Measurements from ENCODE around the gene MAD1L1.

Gene MAD1L1

GRCh38 chr7:2130096-2130375, 102.7 kb downstream of the MAD1L1 start:
- DNase-seq = no peak

GRCh38 chr7:2129323-2130095, 103.2 kb downstream of the MAD1L1 start:
- no peak for DNase-seq

- no peak for DNase-seq
These were observed 104.0 kb downstream of the MAD1L1 start for GRCh38 chr7:2128601-2129322.

GRCh38 chr7:2126621-2127020, 106.1 kb downstream of the MAD1L1 start:
- no peak for DNase-seq

- no peak for DNase-seq
These were observed 106.8 kb downstream of the MAD1L1 start for GRCh38 chr7:2125931-2126330.

- no peak for DNase-seq
These were observed 108.0 kb downstream of the MAD1L1 start for GRCh38 chr7:2124604-2125345.

- DNase-seq = no peak
These were observed 108.8 kb downstream of the MAD1L1 start for GRCh38 chr7:2123916-2124315.

GRCh38 chr7:2123360-2123759, 109.4 kb downstream of the MAD1L1 start:
- DNase-seq = no peak

GRCh38 chr7:2122651-2123050, 110.1 kb downstream of the MAD1L1 start:
- DNase-seq = no peak

GRCh38 chr7:2120841-2121830, 111.6 kb downstream of the MAD1L1 start:
- no peak for DNase-seq

GRCh38 chr7:2120251-2120660, 112.5 kb downstream of the MAD1L1 start:
- DNase-seq = peak; percentile 72

- DNase-seq = no peak
These were observed 114.0 kb downstream of the MAD1L1 start for GRCh38 chr7:2118630-2119190.

- DNase-seq = no peak
These were observed 114.7 kb downstream of the MAD1L1 start for GRCh38 chr7:2118056-2118455.

- no peak for DNase-seq
These were observed 115.1 kb downstream of the MAD1L1 start for GRCh38 chr7:2117646-2118045.

- DNase-seq = no peak
These were observed 115.7 kb downstream of the MAD1L1 start for GRCh38 chr7:2116989-2117591.

- no peak for DNase-seq
These were observed 116.3 kb downstream of the MAD1L1 start for GRCh38 chr7:2116448-2116810.

- no peak for DNase-seq
These were observed 116.8 kb downstream of the MAD1L1 start for GRCh38 chr7:2115760-2116447.

GRCh38 chr7:2114926-2115759, 117.6 kb downstream of the MAD1L1 start:
- no peak for DNase-seq

- DNase-seq = no peak
These were observed 118.7 kb downstream of the MAD1L1 start for GRCh38 chr7:2114052-2114451.

Data from activated gamma-delta T cell treated with Interleukin-2 at 50 U/mL for 16 hours (primary cell).